Thyroid gland (tissue), 4 donors: ENCODE measurements around the gene NDUFAF5.

Experiments used
- CTCF ChIP-seq, 6 experiments: fragments of 200-600 bp in 3 of 6; fragments of 450-650 bp in 3 of 6; sonication (generic) in 3 of 6; IDR thresholded peaks; one replicate each; pipeline ENCODE4 v1.5.1; 2016 to 2019; ENCODE audit warnings: antibody characterized with exemption in 6 of 6, mild to moderate bottlenecking in 2 of 6, inconsistent platforms in 1 of 6, moderate library complexity in 1 of 6
- POLR2A ChIP-seq, 2 donors: fragments of 450-650 bp; IDR thresholded peaks; one replicate each; pipeline ENCODE4 v1.6.1; 2017; ENCODE audit warnings: antibody characterized with exemption in 2 of 2, mild to moderate bottlenecking in 2 of 2, moderate library complexity in 1 of 2

GRCh38 chr20:13791540-13792459 is 7.0 kb downstream of the NDUFAF5 start:
- no peak for TF ChIP-seq CTCF (IDR thresholded peaks at IDR 0.05)
- no peak for TF ChIP-seq POLR2A (IDR thresholded peaks at IDR 0.05)
